ENCODE data around the gene AGO3. TPM values are rescaled to one million over a fixed set of nuclear protein-coding genes. Genes with fewer than 3 reads are reported as not detected.
A peak's percentile ranks its signal among the peaks of the same experiment; 100 is the strongest.

Gene AGO3
- total and polyA plus RNA-seq, 4 experiments from 2014 or later, result 11.2 to 47.3 (median 29.5) TPM

GRCh38 chr1:36085686-36086526 lies 155.0 kb downstream of the AGO3 start:
- Histone ChIP-seq H3K27ac (ENCODE audit: low read depth, low read length) (no peak overlapping the region), H3K36me3 (ENCODE audit: insufficient read depth, low read length) (no peaks in the 10 kb centered on the region), H3K4me3 (ENCODE audit: low read length in 2 of 2) (no peak overlapping the region), H3K9me3 (ENCODE audit: control insufficient read depth in 1 of 2, low read length in 2 of 2) (no peaks in the 10 kb centered on the region), H3K27me3 (ENCODE audit: insufficient read depth, low read length) (no peaks in the 10 kb centered on the region), H3K4me1 (ENCODE audit: insufficient read depth, low read length) (peaks cover 18% of the 10 kb centered on the region)
- intact Hi-C loops (cut with micrococcal nuclease), result loop anchor here (5.0 kb wide), 1 partner anchor 301 kb away; the partner anchor contains the start of gene STK40
- ChIA-PET POLR2A (ENCODE audit: partially characterized antibody) (no interaction called here), CTCF (ENCODE audit: partially characterized antibody) (no interaction called here)
- Mint-ChIP-seq H3K4me1 (peaks cover 10 to 19% (median 12%) of the 10 kb centered on the region in 4 donors), H3K4me3 (peak overlapping the region in 3 of 8 donors; percentile 43 to 48 (median 46)), H3K27me3 (peaks cover 10 to 19% of the 10 kb centered on the region in 2 donors), H3K27ac (peak overlapping the region in 1 of 7 donors; percentile 44), H3K9me3 (no peaks in the 10 kb centered on the region), H3K36me3 (peaks cover 0 to 6% of the 10 kb centered on the region in 2 donors)
- no peak for DNase-seq

- H3K4me1 ChIP-seq (ENCODE audit: insufficient read depth, low read length), result peaks cover 18% of the 10 kb centered on the region
- no peaks in the 10 kb centered on the region for H3K27me3 ChIP-seq (ENCODE audit: insufficient read depth, low read length)
- Mint-ChIP-seq H3K27ac (peak overlapping the region in 3 of 7 donors; percentile 24 to 75 (median 42)), H3K27me3 (peaks cover 10 to 19% of the 10 kb centered on the region in 2 donors), H3K4me3 (peak overlapping the region in 4 of 8 donors; percentile 46 to 73 (median 59)), H3K4me1 (peaks cover 10 to 21% (median 15%) of the 10 kb centered on the region in 4 donors), H3K9me3 (no peaks in the 10 kb centered on the region), H3K36me3 (peaks cover 0 to 9% of the 10 kb centered on the region in 2 donors)
- no peaks in the 10 kb centered on the region for H3K9me3 ChIP-seq (ENCODE audit: control insufficient read depth in 1 of 2, low read length in 2 of 2)
- no peak for DNase-seq
- H3K27ac ChIP-seq (ENCODE audit: low read depth, low read length), result no peak overlapping the region
- H3K36me3 ChIP-seq (ENCODE audit: insufficient read depth, low read length), result peaks cover 5% of the 10 kb centered on the region
- POLR2A ChIA-PET (ENCODE audit: partially characterized antibody), result interaction anchor here (1.1 kb wide), 1 partner anchor 156 kb away, joined by 10 read pairs; the partner anchor contains the start of gene AGO3
- CTCF ChIA-PET (ENCODE audit: partially characterized antibody), result interaction anchor here (1.1 kb wide), 1 partner anchor 101 kb away, joined by 3 read pairs; no protein-coding TSS in a partner anchor
- intact Hi-C loops (cut with micrococcal nuclease), result loop anchor here (5.0 kb wide), 1 partner anchor 301 kb away; the partner anchor contains the start of gene STK40
- H3K4me3 ChIP-seq (ENCODE audit: low read length in 2 of 2), result no peak overlapping the region
These were observed 155.8 kb downstream of the AGO3 start for GRCh38 chr1:36086529-36087232.

- Histone ChIP-seq H3K4me1 (ENCODE audit: insufficient read depth, low read length) (peaks cover 18% of the 10 kb centered on the region), H3K27ac (ENCODE audit: low read depth, low read length) (no peak overlapping the region), H3K36me3 (ENCODE audit: insufficient read depth, low read length) (peaks cover 13% of the 10 kb centered on the region), H3K4me3 (ENCODE audit: low read length in 2 of 2) (no peak overlapping the region), H3K9me3 (ENCODE audit: control insufficient read depth in 1 of 2, low read length in 2 of 2) (no peaks in the 10 kb centered on the region), H3K27me3 (ENCODE audit: insufficient read depth, low read length) (no peaks in the 10 kb centered on the region)
- H3K27me3 Mint-ChIP-seq, result peaks cover 6 to 14% of the 10 kb centered on the region in 2 donors
- H3K4me1 Mint-ChIP-seq, result peaks cover 10 to 29% (median 15%) of the 10 kb centered on the region in 4 donors
- CTCF ChIA-PET (ENCODE audit: partially characterized antibody), result interaction anchor here (1.1 kb wide), 1 partner anchor 100 kb away, joined by 3 read pairs; no protein-coding TSS in a partner anchor
- intact Hi-C loops (cut with micrococcal nuclease), result loop anchor here (1.0 to 5.0 kb wide), 6 partner anchors 62 to 377 kb away; partner anchors contain the start of genes AGO3, MRPS15, STK40 and THRAP3
- no peaks in the 10 kb centered on the region for H3K9me3 Mint-ChIP-seq
- no peak for DNase-seq
- peaks cover 3 to 13% of the 10 kb centered on the region in 2 donors for H3K36me3 Mint-ChIP-seq
- peak overlapping the region in 3 of 7 donors; percentile 24 to 88 (median 42) for H3K27ac Mint-ChIP-seq
- POLR2A ChIA-PET (ENCODE audit: partially characterized antibody), result interaction anchor here (1.1 kb wide), 1 partner anchor 157 kb away, joined by 10 read pairs; the partner anchor contains the start of gene AGO3
- H3K4me3 Mint-ChIP-seq, result peak overlapping the region in 7 of 8 donors; percentile 51 to 98 (median 90)
These were observed 156.6 kb downstream of the AGO3 start for GRCh38 chr1:36087233-36088123.

- CTCF ChIA-PET (ENCODE audit: partially characterized antibody), result no interaction called here
- intact Hi-C loops (cut with micrococcal nuclease), result loop anchor here (1.0 to 5.0 kb wide), 6 partner anchors 61 to 377 kb away; partner anchors contain the start of genes AGO3, MRPS15, STK40 and THRAP3
These were observed 157.3 kb downstream of the AGO3 start for GRCh38 chr1:36088265-36088576.

GRCh38 chr1:36088577-36089392 lies 157.9 kb downstream of the AGO3 start, which contains the start of gene ADPRS:
Gene ADPRS, plus strand, starts transcription at chr1:36088892. Its CDS starts 13 bp downstream, at chr1:36088905.
- peaks cover 13 to 25% of the 10 kb centered on the region in 2 donors for H3K36me3 Mint-ChIP-seq
- Histone ChIP-seq H3K36me3 (ENCODE audit: insufficient read depth, low read length) (peaks cover 26% of the 10 kb centered on the region), H3K4me1 (ENCODE audit: insufficient read depth, low read length) (peaks cover 18% of the 10 kb centered on the region), H3K9me3 (ENCODE audit: control insufficient read depth in 1 of 2, low read length in 2 of 2) (no peaks in the 10 kb centered on the region), H3K4me3 (ENCODE audit: low read length in 2 of 2) (peak within 1 kb of the TSS; percentile 29 to 87), H3K27me3 (ENCODE audit: insufficient read depth, low read length) (no peaks in the 10 kb centered on the region), H3K27ac (ENCODE audit: low read depth, low read length) (peak within 1 kb of the TSS; percentile 92)
- peaks cover 11 to 38% (median 15%) of the 10 kb centered on the region in 4 donors for H3K4me1 Mint-ChIP-seq
- intact Hi-C loops (cut with micrococcal nuclease), result loop anchor here (1.0 to 5.0 kb wide), 6 partner anchors 61 to 376 kb away; partner anchors contain the start of genes AGO3, MRPS15, STK40 and THRAP3
- peaks cover 6 to 14% of the 10 kb centered on the region in 2 donors for H3K27me3 Mint-ChIP-seq
- POLR2A ChIA-PET (ENCODE audit: partially characterized antibody), result interaction anchor here (0.7 to 1.2 kb wide), 7 partner anchors 20 to 309 kb away, joined by 3 to 7 read pairs (median 3); partner anchors contain the start of genes AGO3, LSM10, THRAP3 and TRAPPC3
- no peaks in the 10 kb centered on the region for H3K9me3 Mint-ChIP-seq
- H3K27ac Mint-ChIP-seq, result peak within 1 kb of the TSS; percentile 88 to 99 (median 96)
- H3K4me3 Mint-ChIP-seq, result peak within 1 kb of the TSS; percentile 87 to 98 (median 92)
- CTCF ChIA-PET (ENCODE audit: partially characterized antibody), result interaction anchor here (1.7 kb wide), 1 partner anchor 14 kb away, joined by 4 read pairs; no protein-coding TSS in a partner anchor
- DNase-seq, result peak; percentile 88 to 91 (median 89)

More at GRCh38 chr1:36088265-36088576, 157.3 kb downstream of the AGO3 start:
- H3K4me3 Mint-ChIP-seq, result peak overlapping the region; percentile 36 to 98 (median 92)
- peaks cover 6 to 14% of the 10 kb centered on the region in 2 donors for H3K27me3 Mint-ChIP-seq
- Histone ChIP-seq H3K4me3 (ENCODE audit: low read length in 2 of 2) (peak overlapping the region; percentile 29 to 87), H3K4me1 (ENCODE audit: insufficient read depth, low read length) (peaks cover 18% of the 10 kb centered on the region), H3K9me3 (ENCODE audit: control insufficient read depth in 1 of 2, low read length in 2 of 2) (no peaks in the 10 kb centered on the region), H3K27ac (ENCODE audit: low read depth, low read length) (peak overlapping the region; percentile 92), H3K36me3 (ENCODE audit: insufficient read depth, low read length) (peaks cover 20% of the 10 kb centered on the region), H3K27me3 (ENCODE audit: insufficient read depth, low read length) (no peaks in the 10 kb centered on the region)
- H3K27ac Mint-ChIP-seq, result peak overlapping the region in 2 of 7 donors; percentile 88 to 96
- no peaks in the 10 kb centered on the region for H3K9me3 Mint-ChIP-seq
- peaks cover 10 to 36% (median 15%) of the 10 kb centered on the region in 4 donors for H3K4me1 Mint-ChIP-seq
- POLR2A ChIA-PET (ENCODE audit: partially characterized antibody), result interaction anchor here (1.1 kb wide), 1 partner anchor 158 kb away, joined by 10 read pairs; the partner anchor contains the start of gene AGO3
- no peak for DNase-seq
- H3K36me3 Mint-ChIP-seq, result peaks cover 11 to 21% of the 10 kb centered on the region in 2 donors
